Pancreas (tissue), 10 donors: Measurements from ENCODE around the gene RASGRF1. TPM values are rescaled to one million over a fixed set of nuclear protein-coding genes. Genes with fewer than 3 reads are reported as not detected.
A peak's percentile ranks its signal among the peaks of the same experiment; 100 is the strongest.

Experiments
- ATAC-seq, 4 donors: fragments of 200-7000 bp; cut with Tn5 transposase; one replicate each; pipeline versions ENCODE4 v1.8.0 to v1.9.1; 2020; ENCODE audit warnings: mild to moderate bottlenecking in 4 of 4, moderate library complexity in 4 of 4
- DNase-seq, 6 donors: peaks; one replicate each; pipeline ENCODE4 v3.0.0-alpha.2; 2020
- FAIRE-seq: peaks from 2 replicates; lab custom pipeline; 2012; peaks lifted over from hg19 to GRCh38; lab: Jason Lieb, UNC
- H3K27ac ChIP-seq, 4 donors: fragments of 200-600 bp; sonication (generic); 1 replicate in 3 of 4; 2 replicates in 1 of 4; pipeline versions ENCODE4 v1.5.0 to v1.8.0; 2020
- H3K27me3 ChIP-seq, 4 donors: fragments of 200-600 bp; one replicate each; pipeline ENCODE4 v1.8.0; 2021
- H3K36me3 ChIP-seq, 3 donors: fragments of 200-600 bp; sonication (generic) in 1 of 3; one replicate each; pipeline versions ENCODE4 v1.5.0 to v1.8.0; 2020 to 2021
- H3K4me1 ChIP-seq, 3 donors: fragments of 200-600 bp; one replicate each; pipeline ENCODE4 v1.8.0; 2021
- H3K4me3 ChIP-seq, 4 donors: fragments of 200-600 bp; sonication (generic) in 2 of 4; one replicate each; pipeline versions ENCODE4 v1.5.0 to v1.8.0; 2020 to 2021
- H3K9me3 ChIP-seq, 4 donors: fragments of 200-600 bp; one replicate each; pipeline ENCODE4 v1.8.0; 2021
- WGBS, 2 donors: extraction: QIAGEN DNeasy Blood & Tissue Kit; methylation state at CpG; one replicate each; pipeline ENCODE4 v1.1.7; 2013; 5-methylcytosine and 5-hydroxymethylcytosine counted together
- intact Hi-C, 3 donors: fragments of 100-400 bp; cut with DNase I; formaldehyde crosslinking; loops; one replicate each; pipeline versions ENCODE4 v1.11.1 to v1.14.2; 2022
- polyA plus RNA-seq, 2 donors: library from polyadenylated mRNA; stranded (reverse); fragments of 200-250 nt; gene quantifications; one replicate each; pipeline ENCODE4 v1.2.3, GENCODE V29; 2013
- total RNA-seq, 6 donors: library from RNA; stranded (reverse); fragmentation: NEBNext Ultra II Directional in 4 of 6; extraction: Animal tissue kit (Norgen Biotek cat#: 25700) in 4 of 6; gene quantifications; one replicate each; pipeline versions ENCODE4 v1.2.1 to v1.2.4, GENCODE V29; 2021 to 2023
- TF ChIP-seq, protein P1 (sequence below), 4 donors: fragments of 200-600 bp; sonication (generic) in 3 of 4; IDR thresholded peaks; one replicate each; pipeline versions ENCODE4 v1.5.0 to v1.8.0; 2021; ENCODE audit warnings: antibody characterized with exemption in 4 of 4
- donor health status: healthy with polysubstance abuse.
- donor health status: DM: no; HTN: no; CAD: no; lungs with moderate emphysema.
- donor health status: DM: no; HTN: no; CAD: no.
- donor health status: control.
- donor health status: control.
- donor health status: Bipolar disorder and iron deficiency.
- donor health status: DM: yes; HTN: yes; CAD: no.
- donor health status: DM: no; HTN: no; CAD: no.
- donor health status: DM: no; HTN: no; CAD: no.
- donor health status: DM: yes; HTN: yes; CAD: no.

The RASGRF1 gene
- total and polyA plus RNA-seq, 8 donors = 0.35 to 8.4 (median 2.1) TPM

DNA sequence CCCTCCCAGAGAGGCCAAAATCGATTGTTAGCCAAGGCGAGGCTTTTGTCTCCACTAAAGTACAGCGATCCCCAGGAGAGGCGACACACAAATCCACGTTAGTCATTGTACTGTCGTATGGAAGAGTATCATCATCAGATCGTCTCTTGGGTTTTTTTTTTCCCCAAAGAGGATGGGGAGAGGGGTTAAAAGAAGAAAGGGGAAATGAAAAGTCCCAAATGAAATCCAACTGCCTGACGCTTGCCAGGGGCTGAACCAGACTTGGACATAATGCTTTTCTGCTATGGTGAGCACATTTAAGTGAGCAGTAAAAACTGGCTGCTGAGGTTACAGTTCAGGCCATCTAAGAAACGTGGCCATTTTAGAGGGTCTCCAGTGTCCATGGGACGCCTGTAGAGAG lies 107.8 kb downstream of the RASGRF1 start:
- WGBS, 2 donors = 68 to 69% methylated on average over 10 of the region's 10 CpGs
- no peak for DNase-seq
- Histone ChIP-seq H3K27me3 (no peaks in the 10 kb centered on the region), H3K27ac (peak overlapping the region in 1 of 4 donors; percentile 11), H3K36me3 (no peaks in the 10 kb centered on the region), H3K4me1 (no peaks in the 10 kb centered on the region), H3K9me3 (no peaks in the 10 kb centered on the region), H3K4me3 (no peak overlapping the region)
- TF ChIP-seq, protein P1, sequence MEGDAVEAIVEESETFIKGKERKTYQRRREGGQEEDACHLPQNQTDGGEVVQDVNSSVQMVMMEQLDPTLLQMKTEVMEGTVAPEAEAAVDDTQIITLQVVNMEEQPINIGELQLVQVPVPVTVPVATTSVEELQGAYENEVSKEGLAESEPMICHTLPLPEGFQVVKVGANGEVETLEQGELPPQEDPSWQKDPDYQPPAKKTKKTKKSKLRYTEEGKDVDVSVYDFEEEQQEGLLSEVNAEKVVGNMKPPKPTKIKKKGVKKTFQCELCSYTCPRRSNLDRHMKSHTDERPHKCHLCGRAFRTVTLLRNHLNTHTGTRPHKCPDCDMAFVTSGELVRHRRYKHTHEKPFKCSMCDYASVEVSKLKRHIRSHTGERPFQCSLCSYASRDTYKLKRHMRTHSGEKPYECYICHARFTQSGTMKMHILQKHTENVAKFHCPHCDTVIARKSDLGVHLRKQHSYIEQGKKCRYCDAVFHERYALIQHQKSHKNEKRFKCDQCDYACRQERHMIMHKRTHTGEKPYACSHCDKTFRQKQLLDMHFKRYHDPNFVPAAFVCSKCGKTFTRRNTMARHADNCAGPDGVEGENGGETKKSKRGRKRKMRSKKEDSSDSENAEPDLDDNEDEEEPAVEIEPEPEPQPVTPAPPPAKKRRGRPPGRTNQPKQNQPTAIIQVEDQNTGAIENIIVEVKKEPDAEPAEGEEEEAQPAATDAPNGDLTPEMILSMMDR (IDR thresholded peaks at IDR 0.05) = no peak
- peak in 1 of 4 donors; percentile 9 for ATAC-seq
- no peak for FAIRE-seq
- intact Hi-C loops = loop anchor here in 1 of 3 donors (10.0 kb wide), 1 partner anchor 48 kb away; no protein-coding TSS in a partner anchor

DNA sequence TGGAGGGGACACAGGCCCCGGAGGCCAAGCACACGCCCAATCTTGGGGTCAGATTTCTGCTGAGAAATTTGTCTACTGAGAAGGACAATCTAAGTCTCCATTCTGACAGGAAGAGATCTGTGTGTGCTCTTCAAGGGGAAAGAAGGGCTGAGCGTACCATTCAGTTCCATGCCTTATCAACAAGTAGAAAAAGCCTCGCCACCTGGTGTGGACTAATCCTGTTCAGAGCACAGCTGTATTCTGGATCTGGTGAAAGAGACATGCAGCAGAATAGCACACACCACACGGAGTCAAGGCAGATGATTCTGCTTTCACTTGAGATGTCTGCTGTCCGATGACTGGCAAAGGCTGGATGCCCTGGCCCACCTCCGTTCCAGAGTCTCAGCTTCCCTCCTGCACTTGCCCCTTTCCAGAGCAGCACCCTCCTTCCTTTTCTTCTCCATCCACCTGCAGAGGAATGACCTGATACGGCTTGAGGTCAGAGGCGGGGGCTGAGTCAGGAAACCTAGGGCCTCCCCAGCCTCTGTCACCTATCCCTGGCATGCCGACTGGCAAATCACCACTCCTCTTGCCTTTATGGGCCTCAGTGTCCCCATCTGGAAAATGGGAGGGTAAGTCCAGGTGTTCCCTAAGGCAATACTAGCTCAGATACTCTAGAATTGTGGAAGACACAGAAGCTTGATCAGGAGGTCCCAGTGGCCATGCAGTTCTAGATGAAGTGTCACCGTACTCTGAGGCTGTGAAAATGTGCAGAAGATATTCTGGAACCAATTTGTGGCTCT lies 108.9 kb downstream of the RASGRF1 start:
- WGBS, 2 donors = 82 to 88% methylated on average over 11 of the region's 11 CpGs
- H3K36me3 ChIP-seq = no peaks in the 10 kb centered on the region
- DNase-seq = no peak
- no peaks in the 10 kb centered on the region for H3K27me3 ChIP-seq
- intact Hi-C loops = loop anchor here in 1 of 3 donors (10.0 kb wide), 1 partner anchor 47 kb away; no protein-coding TSS in a partner anchor
- no peaks in the 10 kb centered on the region for H3K9me3 ChIP-seq
- no peak overlapping the region for H3K4me3 ChIP-seq
- ATAC-seq = no peak
- FAIRE-seq = no peak
- no peak overlapping the region for H3K27ac ChIP-seq
- TF ChIP-seq, protein P1 (IDR thresholded peaks at IDR 0.05) = no peak
- H3K4me1 ChIP-seq = no peaks in the 10 kb centered on the region

DNA sequence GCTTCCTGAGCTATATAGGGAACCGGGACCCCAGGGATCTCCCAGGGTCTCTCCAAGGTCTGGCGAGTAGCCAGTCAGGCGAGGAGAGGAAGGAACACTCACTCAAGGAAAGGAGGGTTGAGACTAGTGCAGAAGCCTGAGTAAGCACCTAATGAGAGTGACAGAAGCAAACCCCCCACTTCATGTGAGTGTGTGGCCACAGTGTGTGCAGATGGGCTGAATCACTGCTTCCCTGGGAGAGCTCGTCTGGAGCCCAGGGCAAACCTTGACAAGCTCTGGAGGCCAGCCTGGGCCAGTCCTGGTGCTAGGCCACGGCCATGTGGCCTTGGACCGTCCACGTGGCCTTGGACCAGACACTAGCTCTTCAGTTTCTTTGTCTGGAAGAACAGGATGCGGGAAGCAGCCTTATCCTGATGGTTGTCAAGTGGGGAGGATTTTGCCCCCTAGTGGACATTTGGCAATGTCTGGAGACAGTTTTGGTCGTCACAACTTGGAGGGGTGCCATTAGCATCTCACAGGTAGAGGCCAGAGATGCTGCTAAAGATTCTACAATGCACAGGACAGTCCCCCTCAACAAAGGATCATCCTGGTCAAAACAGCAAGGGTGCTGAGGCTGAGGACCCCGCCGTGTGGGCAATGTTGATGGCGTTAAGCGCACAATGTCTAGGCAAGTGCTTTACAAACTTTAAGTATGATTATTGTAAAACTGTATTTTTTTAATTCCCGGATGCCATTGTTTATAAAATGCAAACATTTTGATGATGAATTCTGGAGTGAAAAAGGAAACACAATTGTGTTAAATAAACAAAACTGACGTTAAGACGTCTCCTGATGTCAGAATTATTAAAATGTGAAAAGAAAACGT lies 110.9 kb downstream of the RASGRF1 start:
- ATAC-seq (peak; percentile 74 to 86 (median 79)), DNase-seq (peak in 4 of 6 donors; percentile 57 to 79 (median 75)), FAIRE-seq (no peak)
- TF ChIP-seq, protein P1 (IDR thresholded peaks at IDR 0.05) = peak; percentile 59 to 73 (median 68)
- Histone ChIP-seq H3K27me3 (no peaks in the 10 kb centered on the region), H3K4me1 (no peaks in the 10 kb centered on the region), H3K9me3 (no peaks in the 10 kb centered on the region), H3K27ac (no peak overlapping the region), H3K4me3 (no peak overlapping the region), H3K36me3 (no peaks in the 10 kb centered on the region)
- WGBS, 2 donors = 41 to 48% methylated on average over 17 of the region's 17 CpGs
- intact Hi-C loops = loop anchor here in 1 of 3 donors (5.0 to 10.0 kb wide), 2 partner anchors 45 to 67 kb away; no protein-coding TSS in a partner anchor

DNA sequence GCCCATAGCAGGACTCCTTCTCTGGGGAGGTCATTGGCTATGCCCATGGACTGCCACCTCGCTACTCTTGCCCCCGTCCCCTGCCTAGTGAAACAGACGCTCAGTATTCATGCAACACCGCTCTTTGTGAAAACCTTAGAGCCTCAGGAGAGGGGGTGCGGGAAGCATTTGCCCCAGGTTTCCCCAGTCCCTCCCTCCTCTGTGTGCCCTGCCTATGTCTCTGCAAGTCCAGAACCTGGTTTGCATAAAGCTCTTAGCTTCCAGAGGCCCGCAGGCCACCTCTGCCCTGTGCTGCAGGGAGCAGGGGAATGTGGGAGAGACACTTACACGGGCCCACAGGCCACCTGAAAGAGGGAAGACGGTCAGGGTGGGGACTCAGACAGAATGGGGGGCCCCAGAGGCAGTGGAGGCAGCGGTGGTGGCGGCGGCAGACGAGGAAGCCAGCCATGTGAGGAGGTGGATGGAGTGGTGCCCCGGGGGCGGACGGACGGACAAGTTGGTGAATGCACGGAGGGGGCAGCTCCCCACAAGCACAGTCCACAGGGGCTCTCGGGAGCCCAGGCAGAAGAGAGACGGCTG lies 111.9 kb downstream of the RASGRF1 start:
- FAIRE-seq (no peak), ATAC-seq (no peak), DNase-seq (no peak)
- no peaks in the 10 kb centered on the region for H3K36me3 ChIP-seq
- no peak overlapping the region for H3K27ac ChIP-seq
- 83 to 86% methylated on average over 19 of the region's 19 CpGs for WGBS, 2 donors
- H3K4me3 ChIP-seq = no peak overlapping the region
- TF ChIP-seq, protein P1 (IDR thresholded peaks at IDR 0.05) = no peak
- no peaks in the 10 kb centered on the region for H3K9me3 ChIP-seq
- H3K4me1 ChIP-seq = no peaks in the 10 kb centered on the region
- H3K27me3 ChIP-seq = no peaks in the 10 kb centered on the region
- intact Hi-C loops = loop anchor here in 1 of 3 donors (5.0 kb wide), 1 partner anchor 66 kb away; no protein-coding TSS in a partner anchor
